Neural cell (in vitro differentiated cells): ENCODE measurements around the gene DLG2.

Experiments
- CTCF ChIP-seq: fragments of 450-650 bp; IDR thresholded peaks from 2 replicates; pipeline ENCODE4 v1.5.1; 2014; ENCODE audit warnings: antibody characterized with exemption, mild to moderate bottlenecking, moderate library complexity; ENCODE audit not compliant: poor library complexity, severe bottlenecking
- RAD21 ChIP-seq: fragments of 450-650 bp; conservative IDR thresholded peaks from 2 replicates; pipeline ENCODE4 v1.6.1; 2014; ENCODE audit warnings: antibody characterized with exemption, mild to moderate bottlenecking, moderate library complexity
- REST ChIP-seq: IDR thresholded peaks from 2 replicates; pipeline ENCODE4 v1.6.1; 2012; ENCODE audit warnings: borderline replicate concordance

- TF ChIP-seq CTCF (no peak), RAD21 (no peak), REST (no peak)
Observed at GRCh38 chr11:83831929-83832328, 1795.2 kb downstream of the DLG2 start.
